HK-2 (cell line): ENCODE measurements around the gene DENND1A.
A peak's percentile ranks its signal among the peaks of the same experiment; 100 is the strongest.
"Not testable (repeated sequence)": the region's sequence is repeated elsewhere in the genome, so short reads cannot be mapped to it uniquely, and the experiment has no call there.

Source experiments
- DNase-seq: peaks from one replicate; pipeline ENCODE4 v3.0.0-alpha.2; 2018; ENCODE audit not compliant: unreplicated experiment

DENND1A gene

DNA sequence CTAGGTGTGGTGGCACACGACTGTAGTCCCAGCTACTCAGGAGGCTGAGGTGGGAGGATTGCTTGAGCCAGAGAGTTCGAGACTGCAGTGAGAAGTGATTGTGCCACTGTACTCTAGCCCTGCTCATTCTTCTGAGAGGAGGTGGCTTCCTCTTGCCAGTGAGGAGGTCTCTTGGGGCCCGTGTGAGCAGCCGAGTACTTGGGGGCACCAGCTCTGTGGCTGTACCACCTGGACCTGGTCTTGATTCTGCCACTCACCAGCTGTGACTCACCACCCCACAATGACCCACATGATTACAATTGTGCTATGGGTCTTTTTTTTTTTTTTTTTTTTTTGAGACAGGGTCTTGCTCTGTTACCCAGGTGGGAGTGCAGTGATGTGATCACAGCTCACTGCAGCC lies 592.0 kb downstream of the DENND1A start:
- DNase-seq, result no peak

DNA sequence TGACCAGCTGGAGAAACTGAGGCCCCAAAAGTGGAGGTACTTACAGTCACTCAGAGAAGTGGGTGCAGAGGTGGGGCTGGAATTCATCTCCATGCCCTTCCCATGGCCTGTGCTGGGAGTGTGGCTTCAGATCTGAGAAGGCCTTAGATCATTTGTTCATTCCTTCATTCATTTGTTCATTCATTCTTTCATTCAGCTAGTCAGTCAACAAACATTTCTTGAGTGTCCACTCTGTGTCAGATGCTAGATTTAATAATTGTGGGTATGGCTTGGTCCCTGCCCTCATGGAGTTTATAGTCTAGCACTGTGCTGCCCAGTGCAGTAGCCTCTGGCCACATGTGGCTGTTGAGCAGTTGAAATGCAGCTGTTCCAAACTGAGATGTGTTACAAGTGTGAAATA lies 593.0 kb downstream of the DENND1A start:
- DNase-seq, result no peak

DNA sequence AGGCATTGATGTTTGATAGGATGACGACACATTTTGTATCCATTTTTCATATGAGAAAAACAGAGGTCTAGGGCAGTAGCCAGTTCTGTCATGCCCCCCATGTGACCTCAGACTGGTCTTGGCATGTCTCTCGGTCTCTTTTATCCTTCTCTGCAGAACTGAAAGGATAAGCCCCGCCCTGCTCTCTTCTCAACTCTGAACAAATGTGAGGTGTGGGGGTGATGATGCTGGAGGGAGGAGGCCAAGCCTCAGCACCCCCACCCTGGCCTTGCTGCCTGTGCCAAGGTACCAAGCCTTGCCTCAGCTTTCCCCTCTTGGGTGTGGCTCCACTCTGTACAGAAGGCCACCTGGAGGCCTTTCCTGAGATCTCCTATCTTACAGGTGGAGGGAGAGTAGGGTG lies 593.5 kb downstream of the DENND1A start:
- no peak for DNase-seq

DNA sequence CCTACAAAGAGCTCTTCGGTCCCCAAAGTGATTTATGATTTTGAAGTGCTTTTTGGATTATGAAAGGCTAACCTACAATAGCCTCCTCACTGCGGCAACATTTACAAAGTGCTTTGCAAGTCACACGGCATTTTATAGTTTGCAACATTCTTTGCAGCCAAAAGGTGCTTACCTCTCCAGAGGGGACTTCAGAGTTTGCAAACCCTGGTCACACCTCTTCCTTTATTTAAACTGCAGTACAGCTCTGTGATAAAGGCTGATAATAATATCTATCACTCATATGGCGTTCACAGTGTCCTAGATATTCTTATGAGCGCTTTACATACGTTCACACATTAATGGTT lies 594.0 kb downstream of the DENND1A start:
- no peak for DNase-seq

DNA sequence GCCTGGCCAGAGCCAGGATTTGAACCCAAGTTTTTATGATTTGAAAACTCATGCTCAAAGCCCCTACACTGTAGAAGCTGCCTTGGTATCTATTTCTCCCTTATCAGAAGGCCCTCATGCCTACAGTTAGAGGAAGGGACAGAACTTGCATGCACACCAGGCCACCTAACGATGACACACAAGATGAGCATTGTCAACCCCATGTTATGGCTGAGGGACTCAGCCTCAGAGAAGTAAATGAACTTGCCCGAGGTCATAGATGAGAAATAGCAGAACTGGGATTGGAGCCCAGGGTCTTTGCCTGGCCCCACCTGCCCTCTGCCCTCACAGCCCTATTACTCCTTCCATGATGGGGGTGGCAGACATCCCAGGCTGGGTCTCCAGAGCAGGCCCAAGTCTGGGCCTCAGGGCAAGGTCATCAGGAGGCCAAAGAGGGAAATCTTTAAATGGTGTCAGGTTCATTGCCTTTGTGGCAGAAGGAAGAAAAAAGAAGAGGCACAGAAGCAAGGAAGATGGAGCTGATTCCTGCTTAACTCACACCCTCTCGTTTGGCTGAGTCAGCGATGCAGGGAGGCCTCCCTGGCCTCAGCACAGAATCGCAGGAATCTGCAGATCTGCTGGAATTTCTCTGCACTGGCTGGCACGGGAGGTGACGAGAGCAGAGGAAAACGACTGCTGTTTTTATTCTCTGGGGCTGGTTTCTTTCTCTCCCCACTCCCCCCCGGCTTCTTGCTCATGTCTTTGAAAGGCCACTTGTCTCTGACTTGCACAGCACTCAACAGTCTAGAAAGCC lies 594.5 kb downstream of the DENND1A start:
- peak; percentile 60 for DNase-seq

DNA sequence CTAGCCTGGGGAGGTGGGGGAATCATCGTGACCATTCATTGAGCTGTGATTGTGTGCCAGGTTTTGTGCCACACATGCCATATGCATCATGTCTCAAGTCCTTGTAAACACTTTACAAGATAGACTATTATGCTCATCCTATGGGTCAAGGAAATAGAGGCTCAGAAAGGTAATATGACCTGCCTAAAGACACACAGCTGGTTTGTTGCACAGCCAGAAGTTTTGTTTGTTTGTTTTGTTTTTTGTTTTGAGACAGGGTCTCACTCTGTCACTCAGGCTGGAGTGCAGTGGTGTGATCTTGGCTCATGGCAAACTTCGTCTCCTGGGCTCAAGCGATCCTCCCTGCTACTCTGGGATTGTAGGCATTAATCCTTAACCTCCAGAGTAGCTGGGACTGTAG lies 595.3 kb downstream of the DENND1A start:
- DNase-seq, result no peak

DNA sequence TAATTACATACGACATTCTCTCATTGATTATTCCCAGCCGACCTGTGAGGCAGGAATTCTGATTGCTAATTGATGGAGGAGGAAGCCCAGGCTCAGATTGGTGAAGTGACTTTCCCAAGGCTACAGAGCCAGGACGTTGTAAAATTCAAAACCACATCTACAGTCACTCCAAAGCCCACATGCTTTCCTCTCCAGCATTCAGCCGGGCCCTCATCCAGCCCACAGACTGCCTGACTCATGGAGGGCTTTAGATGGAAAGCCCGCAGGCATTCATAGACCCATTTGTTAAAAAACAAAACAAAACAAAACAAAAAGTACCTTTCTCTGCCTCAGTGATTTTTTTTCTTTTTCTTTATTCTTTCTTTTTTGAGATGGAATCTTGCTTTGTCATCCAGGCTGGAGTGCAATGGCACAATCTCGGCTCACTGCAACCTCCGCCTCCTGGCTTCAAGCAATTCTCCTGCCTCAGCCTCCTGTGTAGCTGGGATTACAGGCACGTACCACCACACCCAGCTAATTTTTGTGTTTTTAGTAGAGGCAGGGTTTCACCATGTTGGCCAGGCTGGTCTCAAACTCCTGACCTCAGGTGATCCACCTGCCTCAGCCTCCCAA lies 596.8 kb downstream of the DENND1A start:
- DNase-seq, result not testable (repeated sequence)

DNA sequence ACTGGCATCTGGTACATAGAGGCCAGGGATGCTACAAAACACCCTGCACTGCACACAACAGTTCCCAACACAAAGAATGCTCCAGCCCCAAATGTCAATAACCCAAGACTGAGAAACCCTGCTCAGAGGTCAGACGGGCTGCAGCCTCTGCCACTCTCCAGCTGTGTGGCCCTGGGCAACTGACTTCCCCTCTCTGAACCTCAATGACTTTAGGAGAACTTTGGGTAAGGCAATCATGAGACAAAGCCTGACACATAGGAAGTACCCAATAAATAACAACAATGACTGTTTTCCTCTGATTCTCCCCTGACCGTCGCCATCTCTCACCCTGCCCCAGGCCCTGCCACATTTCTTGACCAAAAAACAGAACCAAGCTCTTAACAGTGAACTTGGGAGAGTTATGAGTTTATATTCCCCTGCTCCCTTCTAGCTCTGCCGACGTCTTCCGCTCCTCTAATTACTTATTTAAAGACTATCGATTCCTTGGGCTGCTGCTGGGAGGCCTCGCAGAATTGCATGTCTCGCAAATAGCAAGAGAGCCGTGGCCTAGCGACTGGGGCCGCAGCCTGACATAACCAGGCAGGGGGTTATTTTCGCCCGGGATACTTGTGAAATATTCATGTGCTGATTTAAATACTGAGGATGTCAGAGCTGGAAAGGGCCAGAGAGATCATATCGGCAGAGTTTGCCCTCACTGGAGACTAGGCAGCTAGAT lies 598.4 kb downstream of the DENND1A start:
- DNase-seq, result no peak
